MM.1S (cell line): ENCODE data around the gene GALNT12.

ENCODE experiments used
- DNase-seq: peaks from one replicate; pipeline ENCODE4 v3.0.0-alpha.2; 2015
- H2AFZ ChIP-seq: fragments of 300-600 bp; sonication (generic); 2 replicates; pipeline ENCODE4 v1.6.0; 2016; ENCODE audit warnings: antibody characterized with exemption, low read length
- H3F3A ChIP-seq: fragments of 300-600 bp; sonication (generic); 2 replicates; pipeline ENCODE4 v1.6.1; 2016; ENCODE audit warnings: mild to moderate bottlenecking, antibody characterized with exemption, low read length, moderate library complexity, mixed read lengths; ENCODE audit not compliant: insufficient read depth
- H3K27ac ChIP-seq: fragments of 300-600 bp; sonication (generic); 2 replicates; pipeline ENCODE4 v1.5.1; 2016; ENCODE audit warnings: mild to moderate bottlenecking, low read length
- H3K27me3 ChIP-seq: fragments of 300-600 bp; sonication (generic); replicated peaks from 2 replicates; pipeline ENCODE4 v1.6.0; 2016; ENCODE audit warnings: low read length; ENCODE audit not compliant: insufficient read depth
- H3K36me3 ChIP-seq: fragments of 300-600 bp; sonication (generic); replicated peaks from 2 replicates; pipeline ENCODE4 v1.6.1; 2016; ENCODE audit warnings: mild to moderate bottlenecking, low read length, mixed read lengths; ENCODE audit not compliant: insufficient read depth
- H3K4me1 ChIP-seq: fragments of 300-600 bp; sonication (generic); 2 replicates; pipeline ENCODE4 v1.6.1; 2016; ENCODE audit warnings: low read length, mixed read lengths
- H3K4me2 ChIP-seq: fragments of 300-600 bp; sonication (generic); 2 replicates; pipeline ENCODE4 v1.6.0; 2016; ENCODE audit warnings: low read depth, low read length
- H3K4me3 ChIP-seq: fragments of 300-600 bp; sonication (generic); 2 replicates; pipeline ENCODE4 v1.5.1; 2016; ENCODE audit warnings: low read length, mixed read lengths
- H3K79me2 ChIP-seq: fragments of 300-600 bp; sonication (generic); 2 replicates; pipeline ENCODE4 v1.6.1; 2016; ENCODE audit warnings: mixed run types, low read length, mixed read lengths
- H3K9ac ChIP-seq: fragments of 300-600 bp; sonication (generic); 2 replicates; pipeline ENCODE4 v1.6.1; 2016; ENCODE audit warnings: low read length, mixed read lengths
- H3K9me2 ChIP-seq: fragments of 300-600 bp; sonication (generic); replicated peaks from 2 replicates; pipeline ENCODE4 v1.6.1; 2016; ENCODE audit warnings: mild to moderate bottlenecking, low read length, mixed read lengths; ENCODE audit not compliant: insufficient read depth
- H3K9me3 ChIP-seq: fragments of 300-600 bp; sonication (generic); replicated peaks from 2 replicates; pipeline ENCODE4 v1.6.1; 2016; ENCODE audit warnings: mild to moderate bottlenecking, low read length, mixed read lengths; ENCODE audit not compliant: insufficient read depth
- H4K20me1 ChIP-seq: fragments of 300-600 bp; sonication (generic); 2 replicates; pipeline ENCODE4 v1.6.1; 2016; ENCODE audit warnings: mild to moderate bottlenecking, low read length, moderate library complexity, mixed read lengths; ENCODE audit not compliant: insufficient read depth
- CTCF ChIP-seq: fragments of 300-600 bp; sonication (generic); IDR thresholded peaks from 2 replicates; pipeline ENCODE4 v1.5.1; 2016; ENCODE audit warnings: antibody characterized with exemption, low read length, mixed read lengths
- EZH2 ChIP-seq: fragments of 300-600 bp; sonication (generic); optimal IDR thresholded peaks from 2 replicates; pipeline ENCODE3; 2017; ENCODE audit warnings: low read depth, mild to moderate bottlenecking, antibody characterized with exemption, low read length, mixed read lengths
- EZH2phosphoT487 ChIP-seq: fragments of 300-600 bp; sonication (generic); IDR thresholded peaks from 2 replicates; pipeline ENCODE4 v1.6.1; 2018; ENCODE audit warnings: antibody characterized with exemption, low read length

The GALNT12 gene

GRCh38 chr9:98807070-98807813, at the start of gene GALNT12:
Gene GALNT12, plus strand, starts transcription at chr9:98807670. Its CDS starts 29 bp downstream, at chr9:98807699.
- peak within 1 kb of the TSS; percentile 80; the same call in 1 of the 2 replicates for H3K4me2 ChIP-seq
- no peaks in the 10 kb centered on the region for H3K9me2 ChIP-seq
- no peak within 1 kb of the TSS; the same call in 1 of the 2 replicates for H3K9ac ChIP-seq
- no peaks in the 10 kb centered on the region for H4K20me1 ChIP-seq
- H2AFZ ChIP-seq, result peak within 1 kb of the TSS; percentile 83
- TF ChIP-seq CTCF, result no peak
- TF ChIP-seq EZH2phosphoT487, result no peak
- TF ChIP-seq EZH2, result no peak
- peak within 1 kb of the TSS; percentile 66 for H3K4me3 ChIP-seq
- H3K27ac ChIP-seq, result no peak within 1 kb of the TSS
- H3K9me3 ChIP-seq, result no peaks in the 10 kb centered on the region
- no peaks in the 10 kb centered on the region for H3F3A ChIP-seq
- no peaks in the 10 kb centered on the region for H3K27me3 ChIP-seq
- peak; percentile 39 for DNase-seq
- no peaks in the 10 kb centered on the region for H3K79me2 ChIP-seq
- no peaks in the 10 kb centered on the region for H3K4me1 ChIP-seq
- no peaks in the 10 kb centered on the region for H3K36me3 ChIP-seq

- Histone ChIP-seq H3K79me2 (no peaks in the 10 kb centered on the region), H3K9me2 (no peaks in the 10 kb centered on the region), H3F3A (no peaks in the 10 kb centered on the region), H3K36me3 (no peaks in the 10 kb centered on the region), H3K9me3 (no peaks in the 10 kb centered on the region), H3K4me2 (no peak overlapping the region), H4K20me1 (no peaks in the 10 kb centered on the region), H3K27me3 (no peaks in the 10 kb centered on the region), H3K9ac (no peak overlapping the region), H3K27ac (no peak overlapping the region), H3K4me1 (no peaks in the 10 kb centered on the region), H3K4me3 (no peak overlapping the region), H2AFZ (no peak overlapping the region)
- DNase-seq, result no peak
- TF ChIP-seq EZH2phosphoT487, result no peak
- TF ChIP-seq CTCF, result no peak
- TF ChIP-seq EZH2, result no peak
These were observed 47.2 kb upstream of the GALNT12 start for GRCh38 chr9:98760231-98760630.

- no peaks in the 10 kb centered on the region for H3K36me3 ChIP-seq
- H3K4me3 ChIP-seq, result no peak overlapping the region
- H3K27ac ChIP-seq, result no peak overlapping the region
- no peaks in the 10 kb centered on the region for H3K4me1 ChIP-seq
- H3K9me3 ChIP-seq, result no peaks in the 10 kb centered on the region
- no peaks in the 10 kb centered on the region for H3K27me3 ChIP-seq
- no peaks in the 10 kb centered on the region for H3K9me2 ChIP-seq
- no peak overlapping the region for H3K4me2 ChIP-seq
- H4K20me1 ChIP-seq, result no peaks in the 10 kb centered on the region
- no peak for DNase-seq
- H3K79me2 ChIP-seq, result no peaks in the 10 kb centered on the region
- TF ChIP-seq EZH2phosphoT487 (no peak), CTCF (no peak), EZH2 (no peak)
- no peaks in the 10 kb centered on the region for H3F3A ChIP-seq
- no peak overlapping the region for H3K9ac ChIP-seq
- H2AFZ ChIP-seq, result no peak overlapping the region
These were observed 43.3 kb upstream of the GALNT12 start for GRCh38 chr9:98763986-98764745.
